Endothelial cell of umbilical vein (primary cell): Measurements from ENCODE around the gene OSBPL8. TPM values are rescaled to one million over a fixed set of nuclear protein-coding genes. Genes with fewer than 3 reads are reported as not detected.

Source experiments
- BruUV-seq: library from RNA; stranded (reverse); fragments of 400-500 nt; replicated peaks from 2 replicates; lab custom pipeline; 2021; lab: Mats Ljungman, UMichigan
- CTCF ChIA-PET: fragments of 300-600, 350-600 bp; sonication (Branson Sonifier 250); formaldehyde crosslinking; loops from one replicate; lab custom pipeline; 2021; ENCODE audit warnings: antibody characterized with exemption, inconsistent platforms; lab: Charles Lee
- POLR2A ChIA-PET: fragments of 300-600, 350-600 bp; sonication (Branson Sonifier 250); formaldehyde crosslinking; loops from one replicate; lab custom pipeline; 2021; ENCODE audit warnings: antibody characterized with exemption, inconsistent platforms; lab: Charles Lee
- DNase-seq: peaks from one replicate; pipeline ENCODE4 v3.0.0-alpha.2; 2011; ENCODE audit warnings: low read depth, low spot score
- FAIRE-seq: peaks from 2 replicates; lab custom pipeline; 2011; peaks lifted over from hg19 to GRCh38; lab: Jason Lieb, UNC
- H2AFZ ChIP-seq: 2 replicates; pipeline ENCODE4 v1.6.0; 2012; ENCODE audit warnings: low read depth, low read length, control low read depth, inconsistent platforms
- H3K27ac ChIP-seq: 2 replicates; pipeline ENCODE4 v1.5.1; 2011; ENCODE audit warnings: low read depth, mild to moderate bottlenecking, control low read depth, low read length, moderate library complexity; ENCODE audit not compliant: insufficient read depth
- H3K27me3 ChIP-seq, 2 experiments: 2 replicates each; pipeline versions ENCODE4 v1.6.0 to v1.6.1; 2011; ENCODE audit warnings: low read length in 2 of 2, mixed read lengths in 1 of 2; ENCODE audit not compliant: control insufficient read depth in 2 of 2, insufficient read depth in 2 of 2
- H3K36me3 ChIP-seq, 2 experiments: 2 replicates in 1 of 2; 3 replicates in 1 of 2; pipeline ENCODE4 v1.5.1; 2011; ENCODE audit warnings: low read length in 2 of 2, mild to moderate bottlenecking in 1 of 2, moderate library complexity in 1 of 2; ENCODE audit not compliant: control insufficient read depth in 2 of 2, insufficient read depth in 2 of 2; ENCODE audit errors: extremely low read depth in 1 of 2
- H3K4me1 ChIP-seq: 3 replicates; pipeline ENCODE4 v1.5.1; 2011; ENCODE audit warnings: mild to moderate bottlenecking, low read length; ENCODE audit not compliant: control insufficient read depth, insufficient read depth; ENCODE audit errors: extremely low read depth
- H3K4me2 ChIP-seq: 2 replicates; pipeline ENCODE4 v1.6.1; 2011; ENCODE audit warnings: low read length, control low read depth, mixed read lengths; ENCODE audit not compliant: insufficient read depth
- H3K4me3 ChIP-seq, 3 experiments: fragments of 200-600 bp in 1 of 3; sonication (generic), shearing (Covaris generic) in 1 of 3; replicated peaks in 1 of 3; 2 replicates each; pipeline ENCODE4 v1.5.1; 2011 to 2016; ENCODE audit warnings: control low read depth in 3 of 3, low read length in 3 of 3, mild to moderate bottlenecking in 2 of 3, inconsistent platforms in 1 of 3, low read depth in 1 of 3, moderate library complexity in 1 of 3; ENCODE audit not compliant: insufficient read depth in 1 of 3
- H3K79me2 ChIP-seq: 2 replicates; pipeline ENCODE4 v1.6.0; 2012; ENCODE audit warnings: low read length, inconsistent platforms; ENCODE audit not compliant: control insufficient read depth, insufficient read depth
- H3K9ac ChIP-seq: replicated peaks from 2 replicates; pipeline ENCODE3; 2011; ENCODE audit warnings: low read length, control low read depth; ENCODE audit not compliant: insufficient read depth; ENCODE audit errors: extremely low read depth
- H3K9me1 ChIP-seq: replicated peaks from 3 replicates; pipeline ENCODE4 v1.6.0; 2011; ENCODE audit warnings: mild to moderate bottlenecking, low read length; ENCODE audit not compliant: control insufficient read depth, insufficient read depth; ENCODE audit errors: extremely low read depth
- H3K9me3 ChIP-seq: replicated peaks from 2 replicates; pipeline ENCODE4 v1.5.1; 2012; ENCODE audit warnings: low read length, inconsistent platforms; ENCODE audit not compliant: control insufficient read depth, insufficient read depth
- H4K20me1 ChIP-seq: replicated peaks from 2 replicates; pipeline ENCODE3; 2011; ENCODE audit warnings: mild to moderate bottlenecking, low read length; ENCODE audit not compliant: control insufficient read depth, insufficient read depth; ENCODE audit errors: extremely low read depth
- EZH2 ChIP-seq: IDR thresholded peaks from 2 replicates; pipeline ENCODE4 v1.6.1; 2012; ENCODE audit warnings: borderline replicate concordance, low read depth, mild to moderate bottlenecking, moderate library complexity, low read length, inconsistent platforms; ENCODE audit not compliant: severe bottlenecking
- FOS ChIP-seq: IDR thresholded peaks from 2 replicates; pipeline ENCODE4 v1.6.1; 2011; ENCODE audit warnings: mild to moderate bottlenecking, low read length, moderate library complexity, borderline replicate concordance; ENCODE audit not compliant: insufficient read depth
- GATA2 ChIP-seq: IDR thresholded peaks from 2 replicates; pipeline ENCODE4 v1.7.0; 2011; ENCODE audit warnings: low read depth, mild to moderate bottlenecking, moderate library complexity, mixed read lengths, low read length; ENCODE audit not compliant: insufficient read length, insufficient read depth
- JUN ChIP-seq: IDR thresholded peaks from 2 replicates; pipeline ENCODE4 v1.6.1; 2011; ENCODE audit warnings: borderline replicate concordance, low read depth; ENCODE audit not compliant: insufficient read length, insufficient read depth
- MYC ChIP-seq: IDR thresholded peaks from one replicate; pipeline ENCODE4 v1.6.1; 2011; ENCODE audit warnings: mild to moderate bottlenecking, low read depth, low read length
- POLR2A ChIP-seq: IDR thresholded peaks from 2 replicates; pipeline ENCODE4 v1.6.1; 2012; ENCODE audit warnings: low read depth, mild to moderate bottlenecking, control low read depth, low read length
- POLR2AphosphoS5 ChIP-seq: IDR thresholded peaks from 2 replicates; pipeline ENCODE4 v1.6.1; 2012; ENCODE audit warnings: low read depth, mild to moderate bottlenecking, control low read depth, low read length, moderate library complexity; ENCODE audit not compliant: insufficient read depth
- dilution Hi-C: fragments of 300-500 bp; cut with MboI; formaldehyde crosslinking; loops from one replicate; pipeline ENCODE4 v1.15.0; 2019; ENCODE audit warnings: low sequenced_read_pairs; ENCODE audit not compliant: extremely low pct_ligation_motif_present
- intact Hi-C: fragments of 100-400 bp; cut with micrococcal nuclease; formaldehyde crosslinking; loops from one replicate; pipeline ENCODE4 v1.10.0; 2022
- polyA plus RNA-seq, 4 experiments: library from polyadenylated mRNA; depleted of rRNA in 3 of 4; stranded (reverse) in 3 of 4; unstranded in 1 of 4; fragments of >200 nt; gene quantifications; 2 replicates each; pipeline versions ENCODE4 v1.2.1 to v1.2.3, GENCODE V29; 2011 to 2012; ENCODE audit warnings: missing spikeins in 1 of 4
- total RNA-seq: library from RNA; stranded (reverse); gene quantifications from 2 replicates; pipeline ENCODE4 v1.2.3, GENCODE V29; 2021
- TF ChIP-seq, protein P1 (sequence below): IDR thresholded peaks from 2 replicates; pipeline ENCODE4 v1.6.1; 2011; ENCODE audit not compliant: insufficient read depth, insufficient read length
- TF ChIP-seq, protein P2 (sequence below), 2 donors: IDR thresholded peaks; 1 replicate in 1 of 2; 2 replicates in 1 of 2; pipeline ENCODE4 v1.5.1; 2011; ENCODE audit warnings: low read length in 2 of 2, mild to moderate bottlenecking in 2 of 2, moderate library complexity in 2 of 2, control low read depth in 1 of 2, inconsistent platforms in 1 of 2, low read depth in 1 of 2; ENCODE audit not compliant: insufficient read depth in 1 of 2; ENCODE audit errors: extremely low read depth in 1 of 2

OSBPL8 gene
- total and polyA plus RNA-seq, 2 donors (not counting 3 experiments of a cell fraction or from before 2014, with no cell fraction given): 10.3 to 47.6 TPM

DNA sequence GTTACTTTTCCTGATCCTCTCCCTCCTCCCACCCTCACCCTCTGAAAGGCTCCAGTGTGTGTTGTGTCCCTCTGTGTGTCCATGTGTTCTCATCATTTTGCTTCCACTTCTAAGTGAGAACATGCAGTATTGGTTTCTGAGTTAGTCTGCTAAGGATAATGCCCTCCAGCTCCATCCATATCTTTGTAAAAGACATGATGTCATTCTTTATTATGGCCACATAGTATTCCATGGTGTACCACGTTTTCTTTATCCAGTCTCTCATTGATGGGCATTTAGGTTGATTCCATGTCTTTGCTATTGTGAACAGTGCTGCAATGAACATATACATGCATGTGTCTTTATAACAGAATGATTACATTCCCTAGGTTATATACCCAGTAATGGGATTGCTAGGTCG, 159.4 kb downstream of the OSBPL8 start:
- POLR2A ChIA-PET: no interaction called here
- no peaks in the 10 kb centered on the region for H3K9me1 ChIP-seq
- no peaks in the 10 kb centered on the region for H3K9me3 ChIP-seq
- H3K9ac ChIP-seq: no peak overlapping the region
- H3K36me3 ChIP-seq: no peaks in the 10 kb centered on the region
- dilution Hi-C loops: no loop called here
- CTCF ChIA-PET: interaction anchor here (1.0 kb wide), 1 partner anchor 8 kb away, joined by 3 read pairs; no protein-coding TSS in a partner anchor
- TF ChIP-seq, protein P1, sequence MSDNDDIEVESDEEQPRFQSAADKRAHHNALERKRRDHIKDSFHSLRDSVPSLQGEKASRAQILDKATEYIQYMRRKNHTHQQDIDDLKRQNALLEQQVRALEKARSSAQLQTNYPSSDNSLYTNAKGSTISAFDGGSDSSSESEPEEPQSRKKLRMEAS: no peak
- no peak for TF ChIP-seq POLR2A
- no peak for TF ChIP-seq GATA2
- TF ChIP-seq, protein P2, sequence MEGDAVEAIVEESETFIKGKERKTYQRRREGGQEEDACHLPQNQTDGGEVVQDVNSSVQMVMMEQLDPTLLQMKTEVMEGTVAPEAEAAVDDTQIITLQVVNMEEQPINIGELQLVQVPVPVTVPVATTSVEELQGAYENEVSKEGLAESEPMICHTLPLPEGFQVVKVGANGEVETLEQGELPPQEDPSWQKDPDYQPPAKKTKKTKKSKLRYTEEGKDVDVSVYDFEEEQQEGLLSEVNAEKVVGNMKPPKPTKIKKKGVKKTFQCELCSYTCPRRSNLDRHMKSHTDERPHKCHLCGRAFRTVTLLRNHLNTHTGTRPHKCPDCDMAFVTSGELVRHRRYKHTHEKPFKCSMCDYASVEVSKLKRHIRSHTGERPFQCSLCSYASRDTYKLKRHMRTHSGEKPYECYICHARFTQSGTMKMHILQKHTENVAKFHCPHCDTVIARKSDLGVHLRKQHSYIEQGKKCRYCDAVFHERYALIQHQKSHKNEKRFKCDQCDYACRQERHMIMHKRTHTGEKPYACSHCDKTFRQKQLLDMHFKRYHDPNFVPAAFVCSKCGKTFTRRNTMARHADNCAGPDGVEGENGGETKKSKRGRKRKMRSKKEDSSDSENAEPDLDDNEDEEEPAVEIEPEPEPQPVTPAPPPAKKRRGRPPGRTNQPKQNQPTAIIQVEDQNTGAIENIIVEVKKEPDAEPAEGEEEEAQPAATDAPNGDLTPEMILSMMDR (IDR thresholded peaks at IDR 0.05; ENCODE audit: extremely low read depth in 1 of 2, insufficient read depth in 1 of 2, low read depth in 1 of 2, low read length in 2 of 2): no peak
- no peak for TF ChIP-seq EZH2
- TF ChIP-seq JUN: no peak
- TF ChIP-seq POLR2AphosphoS5: no peak
- TF ChIP-seq MYC: no peak
- TF ChIP-seq FOS: no peak
- no TSS peak for BruUV-seq
- H2AFZ ChIP-seq: no peak overlapping the region
- no peaks in the 10 kb centered on the region for H3K4me1 ChIP-seq
- no peak for FAIRE-seq
- H3K4me2 ChIP-seq: no peak overlapping the region
- DNase-seq: no peak
- H3K4me3 ChIP-seq: no peak overlapping the region
- no peaks in the 10 kb centered on the region for H4K20me1 ChIP-seq
- H3K27me3 ChIP-seq: no peaks in the 10 kb centered on the region
- no peaks in the 10 kb centered on the region for H3K79me2 ChIP-seq
- no peak overlapping the region for H3K27ac ChIP-seq
- intact Hi-C loops: loop anchor here (5.0 kb wide), 1 partner anchor 262 kb away; no protein-coding TSS in a partner anchor
